Smooth muscle cell (in vitro differentiated cells): ENCODE measurements around the gene GALNTL6. TPM values are rescaled to one million over a fixed set of nuclear protein-coding genes. Genes with fewer than 3 reads are reported as not detected.

ENCODE experiments used
- DNase-seq: peaks from one replicate; lab custom pipeline; 2025; ENCODE audit not compliant: unreplicated experiment; lab: John Stamatoyannopoulos, UW
- H2AFZ ChIP-seq: fragments of 200-600 bp; sonication (generic); 2 replicates; pipeline ENCODE4 v1.6.0; 2016; ENCODE audit warnings: antibody characterized with exemption, low read depth, mild to moderate bottlenecking
- H3F3A ChIP-seq: fragments of 200-600 bp; sonication (generic); 2 replicates; pipeline ENCODE4 v1.6.0; 2017; ENCODE audit warnings: antibody characterized with exemption, low read depth
- H3K27ac ChIP-seq: fragments of 200-600 bp; sonication (generic); 2 replicates; pipeline ENCODE4 v1.5.1; 2016; ENCODE audit warnings: low read depth, mild to moderate bottlenecking
- H3K27me3 ChIP-seq: fragments of 200-600 bp; sonication (generic); 2 replicates; pipeline ENCODE4 v1.6.1; 2016; ENCODE audit warnings: low read depth, mild to moderate bottlenecking
- H3K36me3 ChIP-seq: fragments of 200-600 bp; sonication (generic); 2 replicates; pipeline ENCODE4 v1.5.1; 2016; ENCODE audit warnings: low read depth
- H3K4me1 ChIP-seq: fragments of 200-600 bp; sonication (generic); 2 replicates; pipeline ENCODE4 v1.5.1; 2016; ENCODE audit warnings: low read depth
- H3K4me2 ChIP-seq: fragments of 200-600 bp; sonication (generic); 2 replicates; pipeline ENCODE4 v1.6.0; 2016; ENCODE audit warnings: mild to moderate bottlenecking
- H3K4me3 ChIP-seq: fragments of 200-600 bp; sonication (generic); 2 replicates; pipeline ENCODE4 v1.5.1; 2016; ENCODE audit warnings: mild to moderate bottlenecking
- H3K79me2 ChIP-seq: fragments of 200-600 bp; sonication (generic); 2 replicates; pipeline ENCODE4 v1.6.0; 2016; ENCODE audit warnings: low read depth, mild to moderate bottlenecking
- H3K9ac ChIP-seq: fragments of 200-600 bp; sonication (generic); 2 replicates; pipeline ENCODE4 v1.6.0; 2016; ENCODE audit warnings: low read depth
- H3K9me3 ChIP-seq: fragments of 200-600 bp; sonication (generic); replicated peaks from 2 replicates; pipeline ENCODE4 v1.5.1; 2016; ENCODE audit warnings: low read depth
- H4K20me1 ChIP-seq: fragments of 200-600 bp; sonication (generic); 2 replicates; pipeline ENCODE4 v1.6.0; 2016; ENCODE audit warnings: low read depth
- CTCF ChIP-seq: fragments of 200-600 bp; sonication (generic); IDR thresholded peaks from 2 replicates; pipeline ENCODE4 v1.5.1; 2017; ENCODE audit warnings: borderline replicate concordance, mild to moderate bottlenecking, antibody characterized with exemption; ENCODE audit not compliant: insufficient read depth, poor library complexity, severe bottlenecking
- WGBS: methylation state at CpG from one replicate; pipeline ENCODE4 v1.1.7; 2016; ENCODE audit warnings: low lambda C conversion rate; 5-methylcytosine and 5-hydroxymethylcytosine counted together
- polyA plus RNA-seq: library from polyadenylated mRNA; unstranded; fragments of >200 nt; fragmentation: Nextera tagmentation; extraction: Ambion mirVana; gene quantifications from 2 replicates; pipeline ENCODE4 v1.2.1, GENCODE V29; 2016
- total RNA-seq: library from RNA; depleted of rRNA; stranded (reverse); fragments of >200 nt; gene quantifications from 2 replicates; pipeline ENCODE4 v1.2.3, GENCODE V29; 2014

The GALNTL6 gene
- total and polyA plus RNA-seq, 2 experiments from 2014 or later = 0.18 to 1.3 TPM

GRCh38 chr4:172256820-172257219, 443.6 kb downstream of the GALNTL6 start:
- Histone ChIP-seq H3K4me1 (no peaks in the 10 kb centered on the region), H3K79me2 (no peaks in the 10 kb centered on the region), H3F3A (no peaks in the 10 kb centered on the region), H3K4me3 (no peak overlapping the region), H3K36me3 (no peaks in the 10 kb centered on the region), H3K9ac (no peak overlapping the region), H3K27ac (no peak overlapping the region), H4K20me1 (no peaks in the 10 kb centered on the region), H2AFZ (no peak overlapping the region), H3K27me3 (no peaks in the 10 kb centered on the region), H3K4me2 (no peak overlapping the region), H3K9me3 (no peaks in the 10 kb centered on the region)
- no peak for DNase-seq
- TF ChIP-seq CTCF = no peak
- WGBS = 77% methylated on average over 1 of the region's 1 CpG

- Histone ChIP-seq H3K27me3 (no peaks in the 10 kb centered on the region), H3K4me2 (no peak overlapping the region), H3K4me3 (no peak overlapping the region), H3K4me1 (no peaks in the 10 kb centered on the region), H3K9ac (no peak overlapping the region), H3K9me3 (no peaks in the 10 kb centered on the region), H2AFZ (no peak overlapping the region), H3K79me2 (no peaks in the 10 kb centered on the region), H4K20me1 (no peaks in the 10 kb centered on the region), H3K27ac (no peak overlapping the region), H3F3A (no peaks in the 10 kb centered on the region), H3K36me3 (no peaks in the 10 kb centered on the region)
- WGBS = 87% methylated on average over 2 of the region's 2 CpGs
- no peak for DNase-seq
- TF ChIP-seq CTCF = no peak
These were observed 457.2 kb downstream of the GALNTL6 start for GRCh38 chr4:172270397-172270796.

- no peaks in the 10 kb centered on the region for H3K27me3 ChIP-seq
- H3K4me3 ChIP-seq = no peak overlapping the region
- DNase-seq = no peak
- H3F3A ChIP-seq = no peaks in the 10 kb centered on the region
- H3K36me3 ChIP-seq = no peaks in the 10 kb centered on the region
- no peaks in the 10 kb centered on the region for H4K20me1 ChIP-seq
- H3K27ac ChIP-seq = no peak overlapping the region
- no peaks in the 10 kb centered on the region for H3K79me2 ChIP-seq
- H3K9me3 ChIP-seq = no peaks in the 10 kb centered on the region
- no peak for TF ChIP-seq CTCF
- no peak overlapping the region for H3K4me2 ChIP-seq
- no peak overlapping the region for H2AFZ ChIP-seq
- no peak overlapping the region for H3K9ac ChIP-seq
- no peaks in the 10 kb centered on the region for H3K4me1 ChIP-seq
These were observed 473.9 kb downstream of the GALNTL6 start for GRCh38 chr4:172287117-172287516.

GRCh38 chr4:172305698-172306097, 492.5 kb downstream of the GALNTL6 start:
- Histone ChIP-seq H3K36me3 (no peaks in the 10 kb centered on the region), H3K9me3 (no peaks in the 10 kb centered on the region), H3K9ac (no peak overlapping the region), H3K4me1 (no peaks in the 10 kb centered on the region), H2AFZ (no peak overlapping the region), H3K79me2 (no peaks in the 10 kb centered on the region), H3K27me3 (no peaks in the 10 kb centered on the region), H4K20me1 (no peaks in the 10 kb centered on the region), H3K4me2 (no peak overlapping the region), H3K4me3 (no peak overlapping the region), H3F3A (no peaks in the 10 kb centered on the region), H3K27ac (no peak overlapping the region)
- TF ChIP-seq CTCF = no peak
- WGBS = 93% methylated on average over 1 of the region's 1 CpG
- no peak for DNase-seq
